ENCODE results near the gene TMTC1. TPM values are rescaled to one million over a fixed set of nuclear protein-coding genes. Genes with fewer than 3 reads are reported as not detected.

TMTC1 gene
- total RNA-seq, 2 experiments from 2014 or later, result not detected

GRCh38 chr12:29517264-29517663, 266.5 kb downstream of the TMTC1 start:
- no peaks in the 10 kb centered on the region for H3K4me1 Mint-ChIP-seq (ENCODE audit: low read depth)
- H3K27ac Mint-ChIP-seq, result no peak overlapping the region
- ChIA-PET POLR2A (no interaction called here), CTCF (interaction anchor here (0.6 to 1.0 kb wide), 2 partner anchors 11 to 1291 kb away, joined by 3 read pairs; no protein-coding TSS in a partner anchor)
- H3K9me3 Mint-ChIP-seq (ENCODE audit: insufficient read depth), result no peaks in the 10 kb centered on the region
- no peaks in the 10 kb centered on the region for H3K36me3 Mint-ChIP-seq (ENCODE audit: low read depth)
- H3K4me3 Mint-ChIP-seq, result no peak overlapping the region
- peaks cover 13% of the 10 kb centered on the region for H3K27me3 Mint-ChIP-seq (ENCODE audit: low read depth)
- DNase-seq (no peak), ATAC-seq (no peak)

GRCh38 chr12:29516431-29516875, 267.3 kb downstream of the TMTC1 start:
- no peaks in the 10 kb centered on the region for H3K36me3 Mint-ChIP-seq (ENCODE audit: low read depth)

GRCh38 chr12:29510591-29511185, 273.1 kb downstream of the TMTC1 start:
- POLR2A ChIA-PET, result no interaction called here
- H3K4me3 Mint-ChIP-seq, result no peak overlapping the region
- DNase-seq (no peak), ATAC-seq (no peak)
- H3K4me1 Mint-ChIP-seq (ENCODE audit: low read depth), result no peaks in the 10 kb centered on the region
- H3K27ac Mint-ChIP-seq, result no peak overlapping the region
- CTCF ChIA-PET, result interaction anchor here (1.2 kb wide), 1 partner anchor 9 kb away, joined by 3 read pairs; no protein-coding TSS in a partner anchor
- peaks cover 11% of the 10 kb centered on the region for H3K27me3 Mint-ChIP-seq (ENCODE audit: low read depth)
- no peaks in the 10 kb centered on the region for H3K9me3 Mint-ChIP-seq (ENCODE audit: insufficient read depth)
- H3K36me3 Mint-ChIP-seq (ENCODE audit: low read depth), result no peaks in the 10 kb centered on the region

More at GRCh38 chr12:29516431-29516875, 267.3 kb downstream of the TMTC1 start:
- Mint-ChIP-seq H3K9me3 (ENCODE audit: insufficient read depth) (no peaks in the 10 kb centered on the region), H3K27ac (no peak overlapping the region), H3K4me3 (no peak overlapping the region), H3K4me1 (ENCODE audit: low read depth) (no peaks in the 10 kb centered on the region), H3K27me3 (ENCODE audit: low read depth) (peaks cover 13% of the 10 kb centered on the region)
- ChIA-PET CTCF (interaction anchor here (0.6 kb wide), 1 partner anchor 1292 kb away, joined by 3 read pairs; no protein-coding TSS in a partner anchor), POLR2A (no interaction called here)
- no peak for ATAC-seq
- DNase-seq, result no peak

- Mint-ChIP-seq H3K4me1 (ENCODE audit: low read depth) (no peaks in the 10 kb centered on the region), H3K27me3 (ENCODE audit: low read depth) (peaks cover 5% of the 10 kb centered on the region), H3K27ac (no peak overlapping the region), H3K36me3 (ENCODE audit: low read depth) (no peaks in the 10 kb centered on the region), H3K4me3 (no peak overlapping the region), H3K9me3 (ENCODE audit: insufficient read depth) (no peaks in the 10 kb centered on the region)
- ChIA-PET POLR2A (no interaction called here), CTCF (no interaction called here)
- ATAC-seq (no peak), DNase-seq (no peak)
Observed at GRCh38 chr12:29509503-29509902, 274.2 kb downstream of the TMTC1 start.

GRCh38 chr12:29508949-29509348, 274.8 kb downstream of the TMTC1 start:
- CTCF ChIA-PET, result no interaction called here

GRCh38 chr12:29505122-29505521, 278.6 kb downstream of the TMTC1 start:
- no peaks in the 10 kb centered on the region for H3K36me3 Mint-ChIP-seq (ENCODE audit: low read depth)
- no peak overlapping the region for H3K4me3 Mint-ChIP-seq
- no peaks in the 10 kb centered on the region for H3K4me1 Mint-ChIP-seq (ENCODE audit: low read depth)
- ChIA-PET CTCF (no interaction called here), POLR2A (no interaction called here)
- H3K27ac Mint-ChIP-seq, result no peak overlapping the region
- H3K9me3 Mint-ChIP-seq (ENCODE audit: insufficient read depth), result no peaks in the 10 kb centered on the region
- DNase-seq (no peak), ATAC-seq (no peak)
- peaks cover 4% of the 10 kb centered on the region for H3K27me3 Mint-ChIP-seq (ENCODE audit: low read depth)

More at GRCh38 chr12:29508949-29509348, 274.8 kb downstream of the TMTC1 start:
- Mint-ChIP-seq H3K9me3 (ENCODE audit: insufficient read depth) (no peaks in the 10 kb centered on the region), H3K27me3 (ENCODE audit: low read depth) (peaks cover 5% of the 10 kb centered on the region), H3K27ac (no peak overlapping the region), H3K4me1 (ENCODE audit: low read depth) (no peaks in the 10 kb centered on the region), H3K4me3 (no peak overlapping the region), H3K36me3 (ENCODE audit: low read depth) (no peaks in the 10 kb centered on the region)
- POLR2A ChIA-PET, result no interaction called here
- DNase-seq (no peak), ATAC-seq (no peak)

- CTCF ChIA-PET, result no interaction called here
Observed at GRCh38 chr12:29503283-29503682, 280.5 kb downstream of the TMTC1 start.

GRCh38 chr12:29499235-29499634, 284.5 kb downstream of the TMTC1 start:
- CTCF ChIA-PET, result interaction anchor here (1.2 kb wide), 1 partner anchor 21 kb away, joined by 3 read pairs; no protein-coding TSS in a partner anchor

More at GRCh38 chr12:29503283-29503682, 280.5 kb downstream of the TMTC1 start:
- H3K36me3 Mint-ChIP-seq (ENCODE audit: low read depth), result no peaks in the 10 kb centered on the region
- POLR2A ChIA-PET, result no interaction called here
- H3K27ac Mint-ChIP-seq, result no peak overlapping the region
- DNase-seq, result no peak
- no peaks in the 10 kb centered on the region for H3K9me3 Mint-ChIP-seq (ENCODE audit: insufficient read depth)
- no peak overlapping the region for H3K4me3 Mint-ChIP-seq
- ATAC-seq, result no peak
- peaks cover 4% of the 10 kb centered on the region for H3K27me3 Mint-ChIP-seq (ENCODE audit: low read depth)
- no peaks in the 10 kb centered on the region for H3K4me1 Mint-ChIP-seq (ENCODE audit: low read depth)

GRCh38 chr12:29497588-29497987, 286.2 kb downstream of the TMTC1 start, which contains the start of gene OVCH1:
TSS of gene OVCH1 (minus strand) at chr12:29497686. CDS start at chr12:29497686, 0 bp downstream.
- H3K4me1 Mint-ChIP-seq (ENCODE audit: low read depth), result no peaks in the 10 kb centered on the region
- ChIA-PET CTCF (no interaction called here), POLR2A (no interaction called here)
- no peak within 1 kb of the TSS for H3K4me3 Mint-ChIP-seq
- H3K27me3 Mint-ChIP-seq (ENCODE audit: low read depth), result peaks cover under 1% of the 10 kb centered on the region
- no peaks in the 10 kb centered on the region for H3K9me3 Mint-ChIP-seq (ENCODE audit: insufficient read depth)
- ATAC-seq (no peak), DNase-seq (no peak)
- H3K36me3 Mint-ChIP-seq (ENCODE audit: low read depth), result no peaks in the 10 kb centered on the region
- no peak within 1 kb of the TSS for H3K27ac Mint-ChIP-seq

More at GRCh38 chr12:29499235-29499634, 284.5 kb downstream of the TMTC1 start:
- Mint-ChIP-seq H3K27ac (no peak overlapping the region), H3K9me3 (ENCODE audit: insufficient read depth) (no peaks in the 10 kb centered on the region), H3K4me3 (no peak overlapping the region), H3K27me3 (ENCODE audit: low read depth) (peaks cover 2% of the 10 kb centered on the region), H3K36me3 (ENCODE audit: low read depth) (no peaks in the 10 kb centered on the region), H3K4me1 (ENCODE audit: low read depth) (no peaks in the 10 kb centered on the region)
- DNase-seq (no peak), ATAC-seq (no peak)
- POLR2A ChIA-PET, result no interaction called here

GRCh38 chr12:29492891-29493290, 290.9 kb downstream of the TMTC1 start:
- H3K4me3 Mint-ChIP-seq, result no peak overlapping the region
- no peaks in the 10 kb centered on the region for H3K36me3 Mint-ChIP-seq (ENCODE audit: low read depth)
- POLR2A ChIA-PET, result no interaction called here
- no peak for ATAC-seq
- no peak for DNase-seq
- CTCF ChIA-PET, result no interaction called here
- H3K27me3 Mint-ChIP-seq (ENCODE audit: low read depth), result peaks cover 6% of the 10 kb centered on the region
- H3K27ac Mint-ChIP-seq, result no peak overlapping the region
- no peaks in the 10 kb centered on the region for H3K9me3 Mint-ChIP-seq (ENCODE audit: insufficient read depth)
- H3K4me1 Mint-ChIP-seq (ENCODE audit: low read depth), result no peaks in the 10 kb centered on the region

- Mint-ChIP-seq H3K4me3 (no peak overlapping the region), H3K27ac (no peak overlapping the region), H3K36me3 (ENCODE audit: low read depth) (no peaks in the 10 kb centered on the region), H3K4me1 (ENCODE audit: low read depth) (no peaks in the 10 kb centered on the region), H3K27me3 (ENCODE audit: low read depth) (peaks cover 9% of the 10 kb centered on the region), H3K9me3 (ENCODE audit: insufficient read depth) (no peaks in the 10 kb centered on the region)
- ChIA-PET POLR2A (no interaction called here), CTCF (no interaction called here)
- ATAC-seq (no peak), DNase-seq (no peak)
Observed at GRCh38 chr12:29486972-29487371, 296.8 kb downstream of the TMTC1 start.

GRCh38 chr12:29463198-29463597, 320.5 kb downstream of the TMTC1 start:
- ChIA-PET CTCF (no interaction called here), POLR2A (no interaction called here)
- no peaks in the 10 kb centered on the region for H3K9me3 Mint-ChIP-seq (ENCODE audit: insufficient read depth)
- H3K4me3 Mint-ChIP-seq, result no peak overlapping the region
- ATAC-seq (no peak), DNase-seq (no peak)
- H3K36me3 Mint-ChIP-seq (ENCODE audit: low read depth), result no peaks in the 10 kb centered on the region
- no peak overlapping the region for H3K27ac Mint-ChIP-seq
- H3K27me3 Mint-ChIP-seq (ENCODE audit: low read depth), result no peaks in the 10 kb centered on the region
- no peaks in the 10 kb centered on the region for H3K4me1 Mint-ChIP-seq (ENCODE audit: low read depth)

GRCh38 chr12:29460082-29460481, 323.7 kb downstream of the TMTC1 start:
- H3K4me3 Mint-ChIP-seq, result no peak overlapping the region
- CTCF ChIA-PET, result no interaction called here
- no peak overlapping the region for H3K27ac Mint-ChIP-seq
- H3K27me3 Mint-ChIP-seq (ENCODE audit: low read depth), result no peaks in the 10 kb centered on the region
- H3K4me1 Mint-ChIP-seq (ENCODE audit: low read depth), result no peaks in the 10 kb centered on the region
- ATAC-seq (no peak), DNase-seq (no peak)
- no peaks in the 10 kb centered on the region for H3K36me3 Mint-ChIP-seq (ENCODE audit: low read depth)
- no peaks in the 10 kb centered on the region for H3K9me3 Mint-ChIP-seq (ENCODE audit: insufficient read depth)
- POLR2A ChIA-PET, result no interaction called here

All from activated CD8-positive, alpha-beta T cell treated with anti-CD3 and anti-CD28 coated beads, Interleukin-2, amount 10 ng/mL, durations not matched to agents 7 days and 5 days (primary cell).